ENCODE measurements around the gene LGR4.

DNA sequence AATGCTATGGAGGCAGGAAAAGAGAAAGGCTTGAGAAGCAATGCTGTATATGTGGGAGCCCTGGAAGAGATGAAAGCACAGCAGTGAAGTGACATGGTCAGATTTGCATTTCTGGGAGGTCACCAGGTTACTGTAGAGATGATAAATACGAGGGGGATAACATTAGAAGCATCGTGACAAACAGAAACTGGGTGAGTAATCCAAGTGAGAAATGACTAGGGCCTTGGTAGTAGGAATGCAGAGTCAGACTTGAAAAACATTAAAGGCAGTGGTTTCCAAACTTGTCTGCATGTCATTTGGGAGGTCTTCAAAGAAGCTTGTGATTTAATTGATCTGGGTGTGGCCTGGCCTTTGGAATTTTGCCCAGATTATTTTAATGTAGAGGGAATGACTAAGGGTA lies 153.5 kb downstream of the LGR4 start:
- no peak for TF ChIP-seq GATA2 (IDR thresholded peaks at IDR 0.05; ENCODE audit: low read depth, low read length)
- TF ChIP-seq GATA3 (IDR thresholded peaks at IDR 0.05; ENCODE audit: low read depth, low read length), result no peak
